Osteoblast (primary cell): ENCODE results near the gene GPAT2. TPM values are rescaled to one million over a fixed set of nuclear protein-coding genes. Genes with fewer than 3 reads are reported as not detected.
"Not testable (repeated sequence)": the region's sequence is repeated elsewhere in the genome, so short reads cannot be mapped to it uniquely, and the experiment has no call there.

Source experiments
- DNase-seq: peaks from one replicate; pipeline ENCODE4 v3.0.0; 2011; ENCODE audit warnings: low spot score, mixed read lengths; ENCODE audit not compliant: insufficient read length; ENCODE audit errors: missing footprints
- H2AFZ ChIP-seq: 2 replicates; pipeline ENCODE4 v1.6.0; 2011; ENCODE audit warnings: mild to moderate bottlenecking, low read length
- H3K27ac ChIP-seq: 2 replicates; pipeline ENCODE4 v1.5.1; 2011; ENCODE audit warnings: mild to moderate bottlenecking, low read depth, low read length, moderate library complexity
- H3K27me3 ChIP-seq: 2 replicates; pipeline ENCODE4 v1.6.0; 2012; ENCODE audit warnings: mild to moderate bottlenecking, control low read depth, inconsistent platforms, low read length, moderate library complexity; ENCODE audit not compliant: insufficient read depth
- H3K36me3 ChIP-seq: 2 replicates; pipeline ENCODE4 v1.5.1; 2011; ENCODE audit warnings: mild to moderate bottlenecking, low read length, control low read depth, moderate library complexity; ENCODE audit not compliant: insufficient read depth
- H3K4me1 ChIP-seq: 2 replicates; pipeline ENCODE4 v1.5.1; 2011; ENCODE audit warnings: mild to moderate bottlenecking, low read length, control low read depth, moderate library complexity; ENCODE audit not compliant: insufficient read depth
- H3K4me2 ChIP-seq: 2 replicates; pipeline ENCODE4 v1.6.0; 2011; ENCODE audit warnings: mild to moderate bottlenecking, low read length; ENCODE audit not compliant: insufficient read depth
- H3K4me3 ChIP-seq: fragments of 200-600 bp; sonication (generic); 3 replicates; pipeline ENCODE4 v1.5.1; 2012; ENCODE audit warnings: mild to moderate bottlenecking, low read length, inconsistent platforms; ENCODE audit not compliant: insufficient read depth
- H3K79me2 ChIP-seq: 2 replicates; pipeline ENCODE4 v1.6.0; 2012; ENCODE audit warnings: mild to moderate bottlenecking, low read length, control low read depth, inconsistent platforms; ENCODE audit not compliant: insufficient read depth
- H3K9me3 ChIP-seq: 2 replicates; pipeline ENCODE4 v1.5.1; 2011; ENCODE audit warnings: low read depth, low read length, control low read depth
- H4K20me1 ChIP-seq: 2 replicates; pipeline ENCODE4 v1.6.0; 2012; ENCODE audit warnings: mild to moderate bottlenecking, low read length, control low read depth; ENCODE audit not compliant: insufficient read depth
- total RNA-seq: library from RNA; depleted of rRNA; stranded (reverse); fragments of >200 nt; gene quantifications from 2 replicates; pipeline ENCODE4 v1.2.3, GENCODE V29; 2012
- TF ChIP-seq, protein P1 (sequence below): IDR thresholded peaks from 2 replicates; pipeline ENCODE4 v1.5.1; 2011; ENCODE audit warnings: mild to moderate bottlenecking, low read depth, low read length, moderate library complexity; ENCODE audit errors: extremely low read depth

GPAT2 gene
- total RNA-seq, 1 donor: 2.2 TPM

GRCh38 chr2:96025194-96025492 lies 9.6 kb downstream of the GPAT2 start:
- Histone ChIP-seq H3K79me2 (no peaks in the 10 kb centered on the region), H3K36me3 (no peaks in the 10 kb centered on the region), H3K4me3 (no peak overlapping the region), H3K9me3 (no peaks in the 10 kb centered on the region), H4K20me1 (no peaks in the 10 kb centered on the region), H2AFZ (no peak overlapping the region), H3K4me2 (no peak overlapping the region), H3K27ac (no peak overlapping the region), H3K27me3 (no peaks in the 10 kb centered on the region), H3K4me1 (no peaks in the 10 kb centered on the region)
- TF ChIP-seq, protein P1, sequence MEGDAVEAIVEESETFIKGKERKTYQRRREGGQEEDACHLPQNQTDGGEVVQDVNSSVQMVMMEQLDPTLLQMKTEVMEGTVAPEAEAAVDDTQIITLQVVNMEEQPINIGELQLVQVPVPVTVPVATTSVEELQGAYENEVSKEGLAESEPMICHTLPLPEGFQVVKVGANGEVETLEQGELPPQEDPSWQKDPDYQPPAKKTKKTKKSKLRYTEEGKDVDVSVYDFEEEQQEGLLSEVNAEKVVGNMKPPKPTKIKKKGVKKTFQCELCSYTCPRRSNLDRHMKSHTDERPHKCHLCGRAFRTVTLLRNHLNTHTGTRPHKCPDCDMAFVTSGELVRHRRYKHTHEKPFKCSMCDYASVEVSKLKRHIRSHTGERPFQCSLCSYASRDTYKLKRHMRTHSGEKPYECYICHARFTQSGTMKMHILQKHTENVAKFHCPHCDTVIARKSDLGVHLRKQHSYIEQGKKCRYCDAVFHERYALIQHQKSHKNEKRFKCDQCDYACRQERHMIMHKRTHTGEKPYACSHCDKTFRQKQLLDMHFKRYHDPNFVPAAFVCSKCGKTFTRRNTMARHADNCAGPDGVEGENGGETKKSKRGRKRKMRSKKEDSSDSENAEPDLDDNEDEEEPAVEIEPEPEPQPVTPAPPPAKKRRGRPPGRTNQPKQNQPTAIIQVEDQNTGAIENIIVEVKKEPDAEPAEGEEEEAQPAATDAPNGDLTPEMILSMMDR: no peak
- no peak for DNase-seq

GRCh38 chr2:96024336-96025193 lies 10.2 kb downstream of the GPAT2 start:
- H2AFZ ChIP-seq: no peak overlapping the region
- no peaks in the 10 kb centered on the region for H3K9me3 ChIP-seq
- H3K27ac ChIP-seq: no peak overlapping the region
- H3K4me3 ChIP-seq: no peak overlapping the region
- H3K4me2 ChIP-seq: no peak overlapping the region
- H3K4me1 ChIP-seq: no peaks in the 10 kb centered on the region
- no peaks in the 10 kb centered on the region for H3K36me3 ChIP-seq
- no peaks in the 10 kb centered on the region for H3K79me2 ChIP-seq
- peak; percentile 25 for DNase-seq
- H4K20me1 ChIP-seq: no peaks in the 10 kb centered on the region
- no peaks in the 10 kb centered on the region for H3K27me3 ChIP-seq
- TF ChIP-seq, protein P1: no peak

DNA sequence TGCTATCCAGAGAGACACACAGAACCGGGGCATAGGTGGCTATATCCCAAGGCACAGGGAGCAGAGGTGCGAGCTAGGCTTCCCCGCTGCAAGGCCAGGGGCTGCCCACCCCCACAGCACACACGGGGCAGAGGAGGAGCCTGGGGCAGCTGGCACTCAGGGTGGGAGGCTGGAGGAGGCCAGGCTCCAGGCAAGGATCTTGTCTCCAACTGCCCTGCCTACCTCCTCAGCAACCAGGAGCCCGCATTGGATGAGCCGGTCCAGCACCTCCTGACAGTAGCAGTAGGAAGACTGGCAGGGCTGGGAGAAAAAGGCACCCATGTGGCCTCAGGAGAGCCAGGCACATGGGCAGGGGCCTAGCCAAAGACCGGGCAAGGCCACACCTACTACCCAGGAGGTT lies 11.0 kb downstream of the GPAT2 start:
- H3K4me3 ChIP-seq, H3K79me2 ChIP-seq, H3K27ac ChIP-seq, H3K4me1 ChIP-seq, H3K4me2 ChIP-seq, H3K27me3 ChIP-seq, DNase-seq, H3K36me3 ChIP-seq, H2AFZ ChIP-seq, H3K9me3 ChIP-seq, H4K20me1 ChIP-seq: not testable (repeated sequence)

DNA sequence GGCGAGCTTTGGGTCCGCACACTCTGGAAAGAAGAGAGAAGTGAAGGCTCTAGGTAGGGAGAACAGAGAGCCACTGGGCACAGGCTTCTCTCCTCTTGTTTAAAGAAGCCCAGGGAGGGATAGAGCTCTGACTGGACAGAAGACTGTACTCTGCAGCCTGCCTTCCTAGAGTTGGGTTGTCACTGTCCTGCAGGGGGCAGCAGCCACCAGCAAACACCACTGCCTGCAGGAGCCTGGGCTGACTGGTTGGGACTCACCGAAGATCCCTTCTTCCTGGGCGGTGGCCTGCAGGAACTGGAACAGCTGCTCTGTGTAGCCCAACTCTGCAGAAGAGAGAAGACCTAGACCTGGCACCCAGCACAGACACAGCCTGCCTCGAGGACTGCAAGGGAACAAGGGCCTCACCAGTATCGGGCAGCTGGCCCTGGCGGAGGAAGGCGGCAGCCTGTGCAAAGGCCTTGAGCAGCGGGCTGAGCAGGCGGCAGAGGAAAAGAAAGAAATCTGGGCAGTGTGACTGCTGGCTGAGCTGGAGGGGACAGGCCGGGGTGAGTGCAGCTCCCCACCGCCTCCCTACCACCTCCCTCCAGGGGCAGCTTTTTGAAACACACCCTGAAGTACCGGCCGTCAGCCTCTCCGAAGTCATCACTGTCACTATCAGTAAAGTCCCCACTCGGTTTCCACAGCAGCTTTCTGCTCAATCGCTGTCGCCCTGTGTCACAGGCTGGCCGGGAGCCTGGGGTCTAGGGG lies 11.8 kb downstream of the GPAT2 start:
- H3K36me3 ChIP-seq, H3K4me1 ChIP-seq, H2AFZ ChIP-seq, H3K27me3 ChIP-seq, H3K4me2 ChIP-seq, H3K27ac ChIP-seq, H3K79me2 ChIP-seq, H3K4me3 ChIP-seq, H3K9me3 ChIP-seq, H4K20me1 ChIP-seq: not testable (repeated sequence)
- TF ChIP-seq, protein P1: peak; percentile 65
- DNase-seq: peak; percentile 90

DNA sequence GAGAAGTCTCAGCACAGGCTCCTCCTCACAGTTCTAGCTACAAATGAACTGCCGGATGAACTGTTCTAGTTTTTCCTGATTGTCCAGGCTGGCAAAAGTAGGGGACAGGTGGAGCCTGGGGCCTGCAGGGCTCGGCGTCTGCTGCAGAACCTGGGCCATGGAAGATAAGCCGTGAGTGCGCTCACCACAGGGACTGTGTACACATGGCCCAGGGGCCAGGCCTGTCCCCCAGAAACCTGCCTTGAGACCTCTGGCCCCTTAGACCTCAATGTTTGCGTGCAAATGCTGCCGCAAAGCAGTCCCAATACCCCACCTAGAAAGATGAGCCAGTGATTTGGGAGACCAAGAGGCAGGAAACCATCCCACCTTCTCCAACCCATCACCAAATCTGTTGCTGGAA lies 12.6 kb downstream of the GPAT2 start:
- not testable (repeated sequence) for H3K4me2 ChIP-seq, H2AFZ ChIP-seq, H3K27me3 ChIP-seq, H3K4me3 ChIP-seq, H3K79me2 ChIP-seq, DNase-seq, H4K20me1 ChIP-seq, H3K4me1 ChIP-seq, H3K9me3 ChIP-seq, H3K27ac ChIP-seq, H3K36me3 ChIP-seq

- H3K4me1 ChIP-seq, H3K4me2 ChIP-seq, H3K27me3 ChIP-seq, H3K9me3 ChIP-seq, H3K79me2 ChIP-seq, H4K20me1 ChIP-seq, H3K36me3 ChIP-seq, H3K4me3 ChIP-seq, H3K27ac ChIP-seq, H2AFZ ChIP-seq: not testable (repeated sequence)
- peak; percentile 22 for DNase-seq
Observed at GRCh38 chr2:96021142-96021541, 13.6 kb downstream of the GPAT2 start.
